GM06990 (cell line): ENCODE measurements around the gene SELENOV.
A peak's percentile ranks its signal among the peaks of the same experiment; 100 is the strongest.

Experiments used
- DNase-seq: peaks from one replicate; pipeline ENCODE4 v3.0.0-alpha.2; 2011; ENCODE audit not compliant: insufficient read length; ENCODE audit errors: extremely low read depth
- H3K27me3 ChIP-seq: replicated peaks from 2 replicates; pipeline ENCODE4 v1.6.0; 2011; ENCODE audit warnings: low read length; ENCODE audit not compliant: control insufficient read depth, insufficient read depth
- H3K36me3 ChIP-seq: 2 replicates; pipeline ENCODE4 v1.5.1; 2011; ENCODE audit warnings: low read length; ENCODE audit not compliant: control insufficient read depth, insufficient read depth
- H3K4me3 ChIP-seq: replicated peaks from 2 replicates; pipeline ENCODE4 v1.5.1; 2011; ENCODE audit warnings: low read depth, mild to moderate bottlenecking, control low read depth, low read length
- TF ChIP-seq, protein P1 (sequence below): IDR thresholded peaks from 2 replicates; pipeline ENCODE4 v1.5.1; 2011; ENCODE audit warnings: low read length, control low read depth, mild to moderate bottlenecking, inconsistent platforms; ENCODE audit not compliant: insufficient read depth, poor library complexity, severe bottlenecking

The SELENOV gene

DNA sequence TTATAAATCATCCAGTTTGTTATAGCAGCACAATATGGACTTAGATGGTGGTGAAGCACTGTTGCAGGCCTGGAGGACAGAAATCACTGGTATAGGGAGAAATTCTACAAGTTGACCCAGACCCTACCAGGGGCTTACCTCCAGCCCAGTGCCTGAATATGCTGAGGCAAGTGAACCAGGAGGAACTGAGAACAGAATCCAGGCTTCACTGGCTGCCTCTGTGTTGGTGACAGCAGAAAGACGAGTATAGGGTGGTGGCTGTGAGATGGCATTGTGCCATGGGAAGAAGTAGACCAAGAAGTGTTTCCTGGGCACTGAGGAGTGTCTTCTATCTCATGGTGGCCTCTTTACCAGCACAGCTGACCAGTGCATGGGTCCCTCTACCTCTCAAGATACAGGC, 40.9 kb downstream of the SELENOV start:
- Histone ChIP-seq H3K36me3 (no peaks in the 10 kb centered on the region), H3K27me3 (no peaks in the 10 kb centered on the region), H3K4me3 (no peak overlapping the region)
- TF ChIP-seq, protein P1, sequence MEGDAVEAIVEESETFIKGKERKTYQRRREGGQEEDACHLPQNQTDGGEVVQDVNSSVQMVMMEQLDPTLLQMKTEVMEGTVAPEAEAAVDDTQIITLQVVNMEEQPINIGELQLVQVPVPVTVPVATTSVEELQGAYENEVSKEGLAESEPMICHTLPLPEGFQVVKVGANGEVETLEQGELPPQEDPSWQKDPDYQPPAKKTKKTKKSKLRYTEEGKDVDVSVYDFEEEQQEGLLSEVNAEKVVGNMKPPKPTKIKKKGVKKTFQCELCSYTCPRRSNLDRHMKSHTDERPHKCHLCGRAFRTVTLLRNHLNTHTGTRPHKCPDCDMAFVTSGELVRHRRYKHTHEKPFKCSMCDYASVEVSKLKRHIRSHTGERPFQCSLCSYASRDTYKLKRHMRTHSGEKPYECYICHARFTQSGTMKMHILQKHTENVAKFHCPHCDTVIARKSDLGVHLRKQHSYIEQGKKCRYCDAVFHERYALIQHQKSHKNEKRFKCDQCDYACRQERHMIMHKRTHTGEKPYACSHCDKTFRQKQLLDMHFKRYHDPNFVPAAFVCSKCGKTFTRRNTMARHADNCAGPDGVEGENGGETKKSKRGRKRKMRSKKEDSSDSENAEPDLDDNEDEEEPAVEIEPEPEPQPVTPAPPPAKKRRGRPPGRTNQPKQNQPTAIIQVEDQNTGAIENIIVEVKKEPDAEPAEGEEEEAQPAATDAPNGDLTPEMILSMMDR, result no peak
- DNase-seq, result no peak

DNA sequence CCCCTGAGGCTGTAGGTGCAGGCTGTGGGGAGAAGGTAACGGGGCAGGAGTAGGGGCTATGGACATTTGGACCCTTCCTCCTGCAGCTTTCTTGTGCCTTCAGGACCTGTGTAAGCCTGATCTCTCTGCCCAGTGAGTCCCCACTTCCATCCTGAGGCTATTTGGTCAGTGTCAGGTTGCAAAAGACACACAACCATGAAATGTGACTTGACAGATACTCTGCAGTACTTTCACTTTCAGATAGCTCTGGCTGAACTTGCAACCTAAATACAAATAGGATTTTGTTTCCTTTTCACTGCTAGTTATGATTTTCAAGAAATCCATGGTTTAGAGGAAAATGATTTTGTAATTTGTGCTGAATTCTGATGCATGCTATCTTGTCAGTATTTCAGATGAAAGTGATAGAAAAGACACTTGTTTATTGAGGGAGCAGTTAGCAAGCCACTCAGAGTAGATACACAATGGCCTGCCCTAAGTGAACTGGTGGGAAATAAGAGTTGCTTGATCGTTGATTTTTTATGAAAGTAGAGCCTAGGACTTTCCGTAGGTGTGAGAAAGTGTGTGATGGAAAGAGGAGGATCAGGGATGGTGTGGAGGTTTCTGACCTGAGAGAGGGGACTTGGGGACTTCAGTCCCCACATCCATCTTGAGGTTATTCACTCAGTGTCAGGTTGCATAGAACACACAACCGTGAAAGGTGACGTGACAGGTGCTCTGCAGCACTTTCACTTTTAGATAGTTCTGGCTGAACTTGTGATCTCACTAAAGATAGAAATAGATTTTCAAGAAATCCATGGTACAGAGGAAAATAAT, 43.1 kb downstream of the SELENOV start:
- Histone ChIP-seq H3K36me3 (no peaks in the 10 kb centered on the region), H3K27me3 (no peaks in the 10 kb centered on the region), H3K4me3 (peak overlapping the region; percentile 39)
- DNase-seq, result peak; percentile 35
- TF ChIP-seq, protein P1, result no peak

DNA sequence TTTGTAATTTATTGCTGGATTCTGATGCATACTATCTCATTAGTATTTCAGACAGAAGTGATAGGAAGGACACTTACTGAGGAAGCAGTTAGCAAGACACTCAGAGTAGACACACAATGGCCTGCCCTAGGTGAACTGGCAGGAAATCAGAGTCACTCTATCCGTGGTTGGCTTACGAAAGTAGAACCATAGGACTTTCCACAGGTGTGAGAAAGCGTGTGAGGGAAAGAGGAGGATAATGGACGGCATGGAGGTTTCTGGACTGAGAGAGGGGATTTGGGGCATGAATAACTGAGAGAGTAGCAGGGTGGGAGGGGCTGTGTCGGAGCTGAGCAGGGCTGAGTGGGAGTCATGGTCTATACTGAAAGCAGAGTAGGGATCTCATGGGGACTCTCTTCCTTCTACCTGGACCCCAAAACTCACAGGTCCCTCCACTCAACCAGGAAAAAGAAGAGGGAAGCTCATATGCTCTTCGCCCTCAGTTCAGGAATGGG, 43.7 kb downstream of the SELENOV start:
- 0 out of 2 replicates have a peak overlapping the region, but pooled peaks have one; percentile 1 for H3K4me3 ChIP-seq
- TF ChIP-seq, protein P1, result no peak
- no peaks in the 10 kb centered on the region for H3K27me3 ChIP-seq
- no peak for DNase-seq
- no peaks in the 10 kb centered on the region for H3K36me3 ChIP-seq

DNA sequence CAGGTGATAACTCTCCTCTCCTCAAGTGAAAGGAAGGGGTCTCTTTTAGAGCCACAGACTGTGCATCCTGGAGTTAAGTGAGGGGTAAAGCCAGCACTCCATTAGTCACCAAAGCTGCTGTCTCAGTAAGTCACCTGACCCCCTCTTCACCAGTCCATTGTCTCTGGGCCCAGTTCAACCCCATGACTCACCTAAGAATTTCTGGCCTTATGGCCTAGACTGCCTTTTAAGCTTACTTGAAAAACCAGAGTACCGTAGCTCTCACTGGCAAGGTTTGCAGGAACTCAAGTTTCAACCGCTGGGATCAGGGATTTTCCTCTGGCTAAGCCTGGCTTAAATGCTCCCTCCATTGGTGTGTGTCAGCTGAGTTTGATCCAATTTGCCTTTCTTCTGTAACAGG, 48.5 kb downstream of the SELENOV start:
- TF ChIP-seq, protein P1, result no peak
- H3K4me3 ChIP-seq, result no peak overlapping the region
- H3K27me3 ChIP-seq, result no peaks in the 10 kb centered on the region
- DNase-seq, result no peak
- H3K36me3 ChIP-seq, result no peaks in the 10 kb centered on the region

DNA sequence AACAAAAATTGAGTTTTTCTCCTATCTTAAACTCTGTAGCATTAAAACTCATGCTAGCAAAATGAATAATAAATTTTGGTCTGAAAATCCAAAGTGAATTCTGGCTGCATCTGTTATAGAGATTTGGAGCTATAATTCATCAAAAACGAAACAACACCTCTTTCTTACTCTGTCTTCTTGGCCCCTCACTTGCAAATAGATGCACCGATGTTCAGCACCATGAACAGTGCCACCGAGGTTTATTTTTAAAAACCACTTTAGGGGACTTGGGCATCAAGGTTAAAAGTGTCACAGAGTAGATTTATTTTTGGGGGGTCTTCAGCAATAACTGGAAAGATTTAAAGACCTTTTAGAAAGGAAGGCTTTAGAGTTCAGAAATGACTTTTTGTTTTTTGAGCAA, 51.1 kb downstream of the SELENOV start:
- no peak overlapping the region for H3K4me3 ChIP-seq
- TF ChIP-seq, protein P1, result no peak
- no peaks in the 10 kb centered on the region for H3K27me3 ChIP-seq
- H3K36me3 ChIP-seq, result no peaks in the 10 kb centered on the region
- no peak for DNase-seq

DNA sequence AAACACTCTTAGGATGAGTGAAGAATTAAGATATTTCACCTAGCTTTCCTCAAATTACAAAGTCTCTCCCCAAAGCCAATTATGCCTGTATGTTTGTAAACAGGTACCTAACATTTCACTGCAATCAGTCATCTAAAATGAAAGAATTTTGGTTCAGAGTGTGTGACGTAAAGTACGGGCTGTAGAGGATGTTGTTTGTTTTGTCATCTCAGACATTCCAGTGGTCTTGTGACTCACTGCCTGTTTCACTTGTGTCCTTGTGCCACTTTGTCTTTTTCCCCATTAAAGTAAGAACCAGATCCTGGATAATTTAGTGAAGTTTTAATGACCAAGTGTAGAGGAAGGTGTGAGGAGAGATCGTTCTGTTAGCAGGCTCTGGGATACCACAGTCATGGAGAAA, 53.7 kb downstream of the SELENOV start:
- DNase-seq, result no peak
- TF ChIP-seq, protein P1, result no peak
- Histone ChIP-seq H3K36me3 (no peaks in the 10 kb centered on the region), H3K4me3 (no peak overlapping the region), H3K27me3 (no peaks in the 10 kb centered on the region)
